H1 (cell line): ENCODE data around the gene SERAC1. TPM values are rescaled to one million over a fixed set of nuclear protein-coding genes. Genes with fewer than 3 reads are reported as not detected.

ENCODE experiments used
- CTCF ChIA-PET: fragments of 300-600 bp; sonication (Branson Sonifier 250); formaldehyde crosslinking; loops from one replicate; lab custom pipeline; 2021; ENCODE audit not compliant: partially characterized antibody; lab: Charles Lee
- POLR2A ChIA-PET: fragments of 300-600 bp; sonication (Branson Sonifier 250); formaldehyde crosslinking; loops from one replicate; lab custom pipeline; 2021; ENCODE audit warnings: inconsistent platforms; ENCODE audit not compliant: partially characterized antibody; lab: Charles Lee
- DNase-seq, 2 experiments: peaks; one replicate each; pipeline versions ENCODE4 v3.0.0 to v3.0.0-alpha.2; 2010 to 2022; ENCODE audit warnings: low spot score in 2 of 2, low read depth in 1 of 2, mixed read lengths in 1 of 2
- FAIRE-seq: peaks from 2 replicates; lab custom pipeline; 2011; peaks lifted over from hg19 to GRCh38; lab: Jason Lieb, UNC
- H2AFZ ChIP-seq: 2 replicates; pipeline ENCODE4 v1.8.1; 2012; ENCODE audit warnings: low read length, inconsistent platforms
- H2AK5ac ChIP-seq: 2 replicates; pipeline ENCODE4 v1.6.1; 2013; ENCODE audit warnings: low read depth, low read length
- H2BK120ac ChIP-seq: replicated peaks from 2 replicates; pipeline ENCODE3; 2013; ENCODE audit warnings: low read depth, low read length, inconsistent platforms
- H2BK12ac ChIP-seq: 2 replicates; pipeline ENCODE4 v1.6.1; 2013; ENCODE audit warnings: low read depth, low read length
- H2BK15ac ChIP-seq: 2 replicates; pipeline ENCODE4 v1.6.1; 2013; ENCODE audit warnings: low read length
- H2BK20ac ChIP-seq: 2 replicates; pipeline ENCODE4 v1.6.1; 2013; ENCODE audit warnings: low read length
- H2BK5ac ChIP-seq: 2 replicates; pipeline ENCODE4 v1.6.1; 2013; ENCODE audit warnings: low read depth, low read length
- H3K14ac ChIP-seq: 2 replicates; pipeline ENCODE4 v1.6.1; 2013; ENCODE audit warnings: inconsistent platforms; ENCODE audit not compliant: insufficient read length
- H3K18ac ChIP-seq: 2 replicates; pipeline ENCODE4 v1.6.1; 2013; ENCODE audit warnings: low read length; ENCODE audit errors: extremely low read depth
- H3K23ac ChIP-seq: 2 replicates; pipeline ENCODE4 v1.6.1; 2013; ENCODE audit warnings: inconsistent platforms; ENCODE audit not compliant: insufficient read length
- H3K23me2 ChIP-seq: 2 replicates; pipeline ENCODE4 v1.6.1; 2013; ENCODE audit warnings: low read depth, low read length
- H3K27ac ChIP-seq: 2 replicates; pipeline ENCODE4 v1.6.1; 2011; ENCODE audit warnings: low read depth, low read length, inconsistent platforms
- H3K27me3 ChIP-seq, 4 experiments: replicated peaks in 1 of 4; 1 replicate in 1 of 4; 2 replicates in 3 of 4; pipeline versions ENCODE4 v1.6.1 to v1.8.1; 2011 to 2013; ENCODE audit warnings: low read length in 3 of 4, mild to moderate bottlenecking in 3 of 4, inconsistent platforms in 2 of 4, mixed read lengths in 2 of 4, moderate library complexity in 1 of 4; ENCODE audit not compliant: control insufficient read depth in 3 of 4, insufficient read depth in 3 of 4; ENCODE audit errors: extremely low read depth in 1 of 4
- H3K36me3 ChIP-seq, 4 experiments: 2 replicates each; pipeline versions ENCODE4 v1.6.1 to v1.8.1; 2011 to 2013; ENCODE audit warnings: mild to moderate bottlenecking in 4 of 4, low read length in 3 of 4, moderate library complexity in 2 of 4, control low read depth in 1 of 4, inconsistent platforms in 1 of 4; ENCODE audit not compliant: insufficient read depth in 4 of 4, control insufficient read depth in 2 of 4
- H3K4ac ChIP-seq: replicated peaks from 2 replicates; pipeline ENCODE3; 2013; ENCODE audit warnings: low read length, low read depth, mixed read lengths, inconsistent platforms; ENCODE audit not compliant: insufficient read length
- H3K4me1 ChIP-seq, 4 experiments: replicated peaks in 1 of 4; 1 replicate in 1 of 4; 2 replicates in 3 of 4; pipeline versions ENCODE4 v1.6.1 to v1.8.1; 2011 to 2013; ENCODE audit warnings: low read length in 3 of 4, inconsistent platforms in 2 of 4, mixed read lengths in 1 of 4; ENCODE audit not compliant: insufficient read depth in 4 of 4, control insufficient read depth in 3 of 4
- H3K4me2 ChIP-seq, 2 experiments: 2 replicates each; pipeline versions ENCODE4 v1.6.1 to v1.8.1; 2011 to 2013; ENCODE audit warnings: low read depth in 2 of 2, low read length in 2 of 2, control low read depth in 1 of 2, inconsistent platforms in 1 of 2, mild to moderate bottlenecking in 1 of 2; ENCODE audit not compliant: insufficient read depth in 1 of 2
- H3K4me3 ChIP-seq, 4 experiments: fragments of 200-600, 300-600 bp in 1 of 4; sonication (generic), shearing (Covaris generic), sonication (Bioruptor Twin) in 1 of 4; 2 replicates each; pipeline versions ENCODE4 v1.5.1 to v1.8.1; 2011 to 2016; ENCODE audit warnings: low read length in 4 of 4, low read depth in 3 of 4, control low read depth in 2 of 4, inconsistent platforms in 2 of 4, mild to moderate bottlenecking in 2 of 4, mixed read lengths in 1 of 4, moderate library complexity in 1 of 4; ENCODE audit not compliant: insufficient read depth in 2 of 4; ENCODE audit errors: extremely low read depth in 1 of 4
- H3K56ac ChIP-seq: replicated peaks from 2 replicates; pipeline ENCODE3; 2013; ENCODE audit warnings: low read depth, mild to moderate bottlenecking, mixed read lengths, low read length, inconsistent platforms; ENCODE audit not compliant: insufficient read length
- H3K79me1 ChIP-seq: 2 replicates; pipeline ENCODE4 v1.6.1; 2013; ENCODE audit warnings: low read depth, low read length, control low read depth
- H3K79me2 ChIP-seq, 2 experiments: 2 replicates each; pipeline versions ENCODE4 v1.6.1 to v1.8.1; 2012 to 2013; ENCODE audit warnings: low read length in 2 of 2, mild to moderate bottlenecking in 2 of 2, inconsistent platforms in 1 of 2; ENCODE audit not compliant: insufficient read depth in 2 of 2, control insufficient read depth in 1 of 2
- H3K9ac ChIP-seq, 4 experiments: replicated peaks in 1 of 4; 1 replicate in 1 of 4; 2 replicates in 3 of 4; pipeline versions ENCODE4 v1.6.1 to v1.8.1; 2011 to 2013; ENCODE audit warnings: low read depth in 3 of 4, low read length in 3 of 4, control low read depth in 2 of 4, mild to moderate bottlenecking in 2 of 4, moderate library complexity in 2 of 4, inconsistent platforms in 1 of 4; ENCODE audit errors: extremely low read depth in 1 of 4
- H3K9me3 ChIP-seq, 2 experiments: 2 replicates each; pipeline versions ENCODE4 v1.6.1 to v1.8.1; 2012 to 2013; ENCODE audit warnings: mild to moderate bottlenecking in 2 of 2, moderate library complexity in 2 of 2, control low read depth in 1 of 2, inconsistent platforms in 1 of 2, low read depth in 1 of 2, low read length in 1 of 2, mixed read lengths in 1 of 2; ENCODE audit not compliant: insufficient read depth in 2 of 2
- H4K20me1 ChIP-seq, 2 experiments: replicated peaks in 1 of 2; 2 replicates each; pipeline versions ENCODE3 to v1.8.1; 2011 to 2013; ENCODE audit warnings: inconsistent platforms in 2 of 2, low read length in 2 of 2, mild to moderate bottlenecking in 1 of 2; ENCODE audit not compliant: insufficient read depth in 2 of 2, control insufficient read depth in 1 of 2
- H4K5ac ChIP-seq: 2 replicates; pipeline ENCODE4 v1.6.1; 2013; ENCODE audit warnings: low read length, low read depth, mixed read lengths, inconsistent platforms; ENCODE audit not compliant: insufficient read length
- H4K8ac ChIP-seq: 2 replicates; pipeline ENCODE4 v1.8.0; 2013; ENCODE audit warnings: mild to moderate bottlenecking, moderate library complexity, low read length, inconsistent platforms; ENCODE audit not compliant: insufficient read depth; ENCODE audit errors: extremely low read depth
- H4K91ac ChIP-seq: replicated peaks from 2 replicates; pipeline ENCODE3; 2013; ENCODE audit warnings: low read length, mixed read lengths, inconsistent platforms; ENCODE audit not compliant: insufficient read length
- EZH2 ChIP-seq: fragments of 200-600 bp; sonication (generic); IDR thresholded peaks from 2 replicates; pipeline ENCODE4 v1.7.1; 2012; ENCODE audit warnings: low read depth, mild to moderate bottlenecking, moderate library complexity, low read length, inconsistent platforms; ENCODE audit not compliant: severe bottlenecking
- GTF2F1 ChIP-seq: IDR thresholded peaks from 2 replicates; pipeline ENCODE4 v1.6.1; 2012; ENCODE audit warnings: low read depth, low read length, improper control_type of control experiment, borderline replicate concordance
- KDM1A ChIP-seq: fragments of 200-600, 300-600 bp; sonication (generic); IDR thresholded peaks from 2 replicates; pipeline ENCODE4 v1.7.1; 2016; ENCODE audit warnings: mild to moderate bottlenecking, low read length, borderline replicate concordance
- MAX ChIP-seq: IDR thresholded peaks from 2 replicates; pipeline ENCODE4 v1.6.1; 2012; ENCODE audit warnings: inconsistent platforms
- NANOG ChIP-seq: IDR thresholded peaks from 2 replicates; pipeline ENCODE4 v1.6.1; 2011; ENCODE audit warnings: low read length, low read depth, mild to moderate bottlenecking, inconsistent platforms; ENCODE audit not compliant: insufficient read depth, poor library complexity, severe bottlenecking
- RAD21 ChIP-seq, 2 experiments: IDR thresholded peaks in 1 of 2; conservative IDR thresholded peaks in 1 of 2; 2 replicates each; pipeline ENCODE4 v1.6.1; 2011; ENCODE audit warnings: low read depth in 2 of 2, low read length in 2 of 2, improper control_type of control experiment in 1 of 2, inconsistent platforms in 1 of 2, mild to moderate bottlenecking in 1 of 2, moderate library complexity in 1 of 2
- WGBS, 2 experiments: shearing (Covaris generic) in 1 of 2; methylation state at CpG; one replicate each; pipeline versions ENCODE4 v1.1.6 to v1.1.7; 2013 to 2015; ENCODE audit warnings: low lambda C conversion rate in 2 of 2, mixed read lengths in 2 of 2, inconsistent platforms in 1 of 2, low coverage in 1 of 2, missing lambda C conversion rate in 1 of 2; ENCODE audit not compliant: insufficient replicate concordance in 2 of 2, insufficient coverage in 1 of 2, insufficient read length in 1 of 2; ENCODE audit errors: extremely low coverage in 1 of 2, missing lambda C conversion rate in 1 of 2; 5-methylcytosine and 5-hydroxymethylcytosine counted together
- polyA plus RNA-seq, 7 experiments: library from polyadenylated mRNA; depleted of rRNA in 3 of 7; stranded (reverse) in 5 of 7; unstranded in 2 of 7; fragments of >200 nt in 5 of 7; fragments of 200-250 nt in 2 of 7; gene quantifications; 1 replicate in 5 of 7; 2 replicates in 1 of 7; 4 replicates in 1 of 7; pipeline versions ENCODE4 v1.2.1 to v1.2.3, GENCODE V29; 2011 to 2013; ENCODE audit warnings: missing spikeins in 2 of 7, mixed read lengths in 2 of 7
- total RNA-seq: library from RNA; stranded (reverse); fragmentation: NEBNext Ultra II Directional; extraction: Animal tissue kit (Norgen Biotek cat#: 25700); gene quantifications from 2 replicates; pipeline ENCODE4 v1.2.1, GENCODE V29; 2021

Gene SERAC1
- total and polyA plus RNA-seq, 2 of the 8 experiments (the other 6 are each of a cell fraction or from before 2014, with no cell fraction given): 7.3 to 9.0 TPM

GRCh38 chr6:158150701-158151100 is 17.4 kb downstream of the SERAC1 start:
- H2BK15ac ChIP-seq: no peak overlapping the region
- WGBS, 2 experiments: 93% methylated on average over 5 of the region's 5 CpGs; no CpG with 5 or more reads in 1 of the 2 experiments
- H3K27ac ChIP-seq: no peak overlapping the region
- no peak overlapping the region for H3K23ac ChIP-seq
- no peak overlapping the region for H2BK20ac ChIP-seq
- H3K79me1 ChIP-seq: no peaks in the 10 kb centered on the region
- H3K79me2 ChIP-seq: no peaks in the 10 kb centered on the region
- no peak overlapping the region for H2BK120ac ChIP-seq
- peaks cover 0 to 3% (median 0%) of the 10 kb centered on the region in 4 experiments; a peak in 1 of 7 replicates for H3K4me1 ChIP-seq
- no peak for DNase-seq
- no peak for FAIRE-seq
- H3K4ac ChIP-seq: no peak overlapping the region
- ChIA-PET POLR2A (interaction anchor here (0.7 kb wide), 1 partner anchor 101 kb away, joined by 3 read pairs; no protein-coding TSS in a partner anchor), CTCF (interaction anchor here (0.7 to 2.4 kb wide), 8 partner anchors 9 to 702 kb away, joined by 3 to 14 read pairs (median 3); no protein-coding TSS in a partner anchor)
- no peak overlapping the region for H4K5ac ChIP-seq
- no peak overlapping the region for H4K91ac ChIP-seq
- H2BK5ac ChIP-seq: no peak overlapping the region
- no peak overlapping the region for H2BK12ac ChIP-seq
- H3K18ac ChIP-seq: no peak overlapping the region
- no peak overlapping the region for H3K4me2 ChIP-seq
- no peaks in the 10 kb centered on the region for H3K9me3 ChIP-seq
- H3K9ac ChIP-seq: no peak overlapping the region
- no peak overlapping the region for H2AFZ ChIP-seq
- peaks cover 0 to 12% (median 2%) of the 10 kb centered on the region in 4 experiments; a peak in 5 of 8 replicates for H3K36me3 ChIP-seq
- H4K20me1 ChIP-seq: no peaks in the 10 kb centered on the region
- no peak overlapping the region for H3K14ac ChIP-seq
- no peak overlapping the region for H3K4me3 ChIP-seq
- H3K56ac ChIP-seq: no peak overlapping the region
- no peaks in the 10 kb centered on the region for H3K27me3 ChIP-seq
- H4K8ac ChIP-seq: no peak overlapping the region
- H3K23me2 ChIP-seq: no peaks in the 10 kb centered on the region
- H2AK5ac ChIP-seq: no peak overlapping the region
- no peak for TF ChIP-seq NANOG
- no peak for TF ChIP-seq EZH2
- TF ChIP-seq GTF2F1: no peak
- no peak for TF ChIP-seq RAD21 (IDR thresholded peaks at IDR 0.05 in 1 of 2, conservative IDR thresholded peaks at IDR 0.05 in 1 of 2; ENCODE audit: low read depth in 2 of 2, low read length in 2 of 2)
- no peak for TF ChIP-seq MAX
- TF ChIP-seq KDM1A: no peak
